ENCODE measurements around the gene PTPRD.
"Not testable (repeated sequence)": the region's sequence is repeated elsewhere in the genome, so short reads cannot be mapped to it uniquely, and the experiment has no call there.

Gene PTPRD

DNA sequence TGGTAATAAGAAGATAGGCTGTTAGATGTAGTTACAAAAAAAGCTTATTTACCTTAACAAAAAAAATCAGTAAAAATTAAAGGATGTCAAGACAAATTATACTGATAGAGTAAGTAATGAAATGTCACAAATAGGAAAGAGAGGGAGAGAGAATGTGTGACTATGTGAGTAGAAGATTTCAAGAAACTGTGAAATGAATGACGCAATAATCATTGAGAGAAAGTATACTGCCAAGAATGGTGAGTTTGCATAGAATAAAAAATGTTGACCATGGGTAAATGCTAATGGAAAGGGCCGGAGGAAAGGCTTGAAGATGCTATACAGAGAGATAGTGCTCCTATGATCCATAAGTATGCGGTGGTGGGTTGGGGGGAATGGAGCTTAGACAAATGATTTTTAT lies 100.7 kb downstream of the PTPRD start:
- Histone ChIP-seq H3K79me2 (ENCODE audit: insufficient read depth, low read length) (no peaks in the 10 kb centered on the region), H3K9me2 (replicated peaks; ENCODE audit: low read depth, low read length) (no peaks in the 10 kb centered on the region), H3K4me3 (ENCODE audit: low read length, poor library complexity, severe bottlenecking) (no peak overlapping the region), H3K9ac (ENCODE audit: low read depth, low read length, poor library complexity, severe bottlenecking) (no peak overlapping the region), H3K9me3 (ENCODE audit: insufficient read depth, low read depth, low read length) (no peaks in the 10 kb centered on the region), H2AFZ (ENCODE audit: low read length) (no peak overlapping the region), H4K20me1 (ENCODE audit: insufficient read depth, low read length, poor library complexity, severe bottlenecking) (no peaks in the 10 kb centered on the region), H3F3A (ENCODE audit: low read depth) (no peaks in the 10 kb centered on the region), H3K36me3 (ENCODE audit: insufficient read depth, low read length) (no peaks in the 10 kb centered on the region), H3K4me2 (ENCODE audit: low read depth, low read length, poor library complexity, severe bottlenecking) (no peak overlapping the region), H3K27me3 (ENCODE audit: insufficient read depth, low read length, poor library complexity, severe bottlenecking) (no peaks in the 10 kb centered on the region), H3K4me1 (ENCODE audit: insufficient read depth, low read length, poor library complexity, severe bottlenecking) (no peaks in the 10 kb centered on the region)
- TF ChIP-seq, protein P1, sequence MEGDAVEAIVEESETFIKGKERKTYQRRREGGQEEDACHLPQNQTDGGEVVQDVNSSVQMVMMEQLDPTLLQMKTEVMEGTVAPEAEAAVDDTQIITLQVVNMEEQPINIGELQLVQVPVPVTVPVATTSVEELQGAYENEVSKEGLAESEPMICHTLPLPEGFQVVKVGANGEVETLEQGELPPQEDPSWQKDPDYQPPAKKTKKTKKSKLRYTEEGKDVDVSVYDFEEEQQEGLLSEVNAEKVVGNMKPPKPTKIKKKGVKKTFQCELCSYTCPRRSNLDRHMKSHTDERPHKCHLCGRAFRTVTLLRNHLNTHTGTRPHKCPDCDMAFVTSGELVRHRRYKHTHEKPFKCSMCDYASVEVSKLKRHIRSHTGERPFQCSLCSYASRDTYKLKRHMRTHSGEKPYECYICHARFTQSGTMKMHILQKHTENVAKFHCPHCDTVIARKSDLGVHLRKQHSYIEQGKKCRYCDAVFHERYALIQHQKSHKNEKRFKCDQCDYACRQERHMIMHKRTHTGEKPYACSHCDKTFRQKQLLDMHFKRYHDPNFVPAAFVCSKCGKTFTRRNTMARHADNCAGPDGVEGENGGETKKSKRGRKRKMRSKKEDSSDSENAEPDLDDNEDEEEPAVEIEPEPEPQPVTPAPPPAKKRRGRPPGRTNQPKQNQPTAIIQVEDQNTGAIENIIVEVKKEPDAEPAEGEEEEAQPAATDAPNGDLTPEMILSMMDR (conservative IDR thresholded peaks at IDR 0.05; ENCODE audit: low read length), result no peak

DNA sequence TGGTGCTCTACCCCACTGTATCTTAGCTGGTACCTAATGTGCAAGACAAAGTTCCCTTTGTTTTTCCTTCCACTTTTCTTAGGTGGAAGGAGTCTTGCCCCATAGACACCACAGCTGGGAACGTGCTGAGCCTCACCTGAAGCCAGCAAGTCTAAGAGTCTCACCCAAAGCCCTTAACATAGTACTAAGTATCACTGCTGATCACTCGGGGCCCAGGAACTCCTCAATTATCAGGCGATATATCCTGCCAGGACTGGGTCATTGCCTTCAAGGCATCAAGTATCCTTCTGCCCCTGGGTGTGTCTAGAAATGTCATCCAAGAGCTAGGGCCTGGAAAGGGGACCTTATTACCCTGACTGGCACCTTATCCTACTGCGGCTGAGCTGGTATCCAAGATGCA lies 123.9 kb downstream of the PTPRD start:
- Histone ChIP-seq H4K20me1 (ENCODE audit: insufficient read depth, low read length, poor library complexity, severe bottlenecking) (no peaks in the 10 kb centered on the region), H3K79me2 (ENCODE audit: insufficient read depth, low read length) (no peaks in the 10 kb centered on the region), H3K9me3 (ENCODE audit: insufficient read depth, low read depth, low read length) (no peaks in the 10 kb centered on the region), H2AFZ (ENCODE audit: low read length) (no peak overlapping the region), H3K36me3 (ENCODE audit: insufficient read depth, low read length) (no peaks in the 10 kb centered on the region), H3K9me2 (replicated peaks; ENCODE audit: low read depth, low read length) (no peaks in the 10 kb centered on the region), H3K27me3 (ENCODE audit: insufficient read depth, low read length, poor library complexity, severe bottlenecking) (no peaks in the 10 kb centered on the region), H3K4me3 (ENCODE audit: low read length, poor library complexity, severe bottlenecking) (no peak overlapping the region), H3K9ac (ENCODE audit: low read depth, low read length, poor library complexity, severe bottlenecking) (no peak overlapping the region), H3K4me1 (ENCODE audit: insufficient read depth, low read length, poor library complexity, severe bottlenecking) (no peaks in the 10 kb centered on the region), H3F3A (ENCODE audit: low read depth) (no peaks in the 10 kb centered on the region), H3K4me2 (ENCODE audit: low read depth, low read length, poor library complexity, severe bottlenecking) (no peak overlapping the region)
- TF ChIP-seq, protein P1 (conservative IDR thresholded peaks at IDR 0.05; ENCODE audit: low read length), result no peak
- no peak for TF ChIP-seq EZH2phosphoT487 (IDR thresholded peaks at IDR 0.05; ENCODE audit: borderline replicate concordance)

DNA sequence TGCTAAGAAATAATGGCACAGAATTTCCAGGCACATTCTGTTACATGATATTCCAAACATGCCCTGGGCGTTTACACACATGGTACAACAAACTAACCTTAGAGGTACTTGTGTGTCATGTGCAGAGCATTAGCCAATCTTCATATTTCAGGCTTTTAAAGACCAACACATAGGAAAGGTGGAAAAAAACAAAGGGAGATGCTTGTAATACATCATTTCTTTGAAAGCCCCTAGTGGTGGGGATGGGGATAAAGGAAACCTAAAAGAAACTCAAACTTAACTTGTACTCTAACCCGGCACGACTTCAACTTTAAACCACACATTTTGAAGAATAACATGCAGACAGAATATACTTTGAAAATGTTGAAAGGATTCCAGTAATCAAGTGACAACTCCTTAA lies 133.6 kb downstream of the PTPRD start:
- no peak overlapping the region for H2AFZ ChIP-seq (ENCODE audit: low read length)
- H3K4me1 ChIP-seq (ENCODE audit: insufficient read depth, low read length, poor library complexity, severe bottlenecking), result no peaks in the 10 kb centered on the region
- no peaks in the 10 kb centered on the region for H3K27me3 ChIP-seq (ENCODE audit: insufficient read depth, low read length, poor library complexity, severe bottlenecking)
- no peaks in the 10 kb centered on the region for H3K79me2 ChIP-seq (ENCODE audit: insufficient read depth, low read length)
- no peak for TF ChIP-seq EZH2phosphoT487 (IDR thresholded peaks at IDR 0.05; ENCODE audit: borderline replicate concordance)
- TF ChIP-seq, protein P1 (conservative IDR thresholded peaks at IDR 0.05; ENCODE audit: low read length), result peak; percentile 55
- no peaks in the 10 kb centered on the region for H4K20me1 ChIP-seq (ENCODE audit: insufficient read depth, low read length, poor library complexity, severe bottlenecking)
- no peak overlapping the region for H3K9ac ChIP-seq (ENCODE audit: low read depth, low read length, poor library complexity, severe bottlenecking)
- no peaks in the 10 kb centered on the region for H3K36me3 ChIP-seq (ENCODE audit: insufficient read depth, low read length)
- H3F3A ChIP-seq (ENCODE audit: low read depth), result no peaks in the 10 kb centered on the region
- no peaks in the 10 kb centered on the region for H3K9me2 ChIP-seq (replicated peaks; ENCODE audit: low read depth, low read length)
- H3K9me3 ChIP-seq (ENCODE audit: insufficient read depth, low read depth, low read length), result no peaks in the 10 kb centered on the region
- H3K4me2 ChIP-seq (ENCODE audit: low read depth, low read length, poor library complexity, severe bottlenecking), result no peak overlapping the region
- no peak overlapping the region for H3K4me3 ChIP-seq (ENCODE audit: low read length, poor library complexity, severe bottlenecking)

DNA sequence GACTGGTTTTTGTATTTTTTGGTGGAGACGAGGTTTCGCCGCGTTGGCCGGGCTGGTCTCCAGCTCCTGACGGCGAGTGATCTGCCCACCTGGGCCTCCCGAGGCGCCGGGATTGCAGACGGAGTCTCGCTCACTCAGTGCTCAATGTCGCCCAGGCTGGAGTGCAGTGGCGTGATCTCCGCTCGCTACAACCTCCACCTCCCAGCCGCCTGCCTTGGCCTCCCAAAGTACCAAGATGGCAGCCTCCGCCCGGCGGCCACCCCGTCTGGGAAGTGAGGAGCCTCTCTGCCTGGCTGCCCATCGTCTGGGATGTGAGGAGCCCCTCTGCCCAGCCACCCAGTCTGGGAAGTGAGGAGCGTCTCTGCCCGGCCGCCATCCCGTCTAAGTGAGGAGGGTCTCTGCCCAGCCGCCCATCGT lies 163.6 kb downstream of the PTPRD start:
- not testable (repeated sequence) for H3F3A ChIP-seq (ENCODE audit: low read depth); H3K4me2 ChIP-seq (ENCODE audit: low read depth, low read length, poor library complexity, severe bottlenecking); H3K9me2 ChIP-seq (replicated peaks; ENCODE audit: low read depth, low read length); H3K9ac ChIP-seq (ENCODE audit: low read depth, low read length, poor library complexity, severe bottlenecking); H2AFZ ChIP-seq (ENCODE audit: low read length); H3K4me1 ChIP-seq (ENCODE audit: insufficient read depth, low read length, poor library complexity, severe bottlenecking); H3K9me3 ChIP-seq (ENCODE audit: insufficient read depth, low read depth, low read length); H4K20me1 ChIP-seq (ENCODE audit: insufficient read depth, low read length, poor library complexity, severe bottlenecking); H3K36me3 ChIP-seq (ENCODE audit: insufficient read depth, low read length); H3K79me2 ChIP-seq (ENCODE audit: insufficient read depth, low read length); H3K4me3 ChIP-seq (ENCODE audit: low read length, poor library complexity, severe bottlenecking); H3K27me3 ChIP-seq (ENCODE audit: insufficient read depth, low read length, poor library complexity, severe bottlenecking)

Measured in Loucy (cell line).